Prostate gland (tissue), 2 donors: ENCODE data around the gene GJB6. TPM values are rescaled to one million over a fixed set of nuclear protein-coding genes. Genes with fewer than 3 reads are reported as not detected.

ENCODE experiments used
- DNase-seq: peaks from one replicate; pipeline ENCODE4 v3.0.0-alpha.2; 2019; ENCODE audit warnings: low spot score
- H3K27ac ChIP-seq, 2 donors: fragments of 200-600 bp; sonication (generic); 2 replicates each; pipeline ENCODE4 v1.5.1; 2017 to 2019
- H3K27me3 ChIP-seq: fragments of 200-600 bp; sonication (generic); replicated peaks from 2 replicates; pipeline ENCODE4 v1.5.1; 2019; ENCODE audit not compliant: insufficient read depth
- H3K36me3 ChIP-seq, 2 donors: fragments of 200-600 bp; sonication (generic); 1 replicate in 1 of 2; 2 replicates in 1 of 2; pipeline versions ENCODE4 v1.5.1 to v1.8.1; 2017 to 2019
- H3K4me1 ChIP-seq: fragments of 200-600 bp; sonication (generic); replicated peaks from 2 replicates; pipeline ENCODE4 v1.5.1; 2019
- H3K4me3 ChIP-seq, 2 donors: fragments of 200-600 bp; sonication (generic); 2 replicates each; pipeline ENCODE4 v1.5.1; 2017 to 2019
- H3K9me3 ChIP-seq: fragments of 200-600 bp; sonication (generic); 2 replicates; pipeline ENCODE4 v1.5.1; 2017
- POLR2A ChIP-seq: fragments of 450-650 bp; IDR thresholded peaks from one replicate; pipeline ENCODE4 v1.6.1; 2016; ENCODE audit warnings: antibody characterized with exemption, mild to moderate bottlenecking
- POLR2AphosphoS5 ChIP-seq: sonication (generic); formaldehyde crosslinking; IDR thresholded peaks from one replicate; pipeline ENCODE4 v1.6.1; 2017; ENCODE audit warnings: antibody characterized with exemption
- WGBS: methylation state at CpG from one replicate; pipeline ENCODE4 v1.1.5; 2018; 5-methylcytosine and 5-hydroxymethylcytosine counted together
- intact Hi-C: fragments of 100-400 bp; cut with DNase I; formaldehyde crosslinking; loops from one replicate; pipeline ENCODE4 v1.14.2; 2022
- total RNA-seq, 2 donors: library from RNA; depleted of rRNA; stranded (reverse); fragments of >200 nt; gene quantifications; one replicate each; pipeline ENCODE4 v1.1.0, GENCODE V29; 2016
- TF ChIP-seq, protein P1 (sequence below), 4 experiments: fragments of 200-600 bp in 2 of 4; fragments of 450-650 bp in 2 of 4; sonication (generic) in 2 of 4; IDR thresholded peaks; 1 replicate in 3 of 4; 2 replicates in 1 of 4; pipeline ENCODE4 v1.5.1; 2016 to 2019; ENCODE audit warnings: antibody characterized with exemption in 4 of 4, mild to moderate bottlenecking in 2 of 4, moderate library complexity in 2 of 4

GJB6 gene
- total RNA-seq, 2 donors from 2014 or later = 0.28 to 0.32 TPM

DNA sequence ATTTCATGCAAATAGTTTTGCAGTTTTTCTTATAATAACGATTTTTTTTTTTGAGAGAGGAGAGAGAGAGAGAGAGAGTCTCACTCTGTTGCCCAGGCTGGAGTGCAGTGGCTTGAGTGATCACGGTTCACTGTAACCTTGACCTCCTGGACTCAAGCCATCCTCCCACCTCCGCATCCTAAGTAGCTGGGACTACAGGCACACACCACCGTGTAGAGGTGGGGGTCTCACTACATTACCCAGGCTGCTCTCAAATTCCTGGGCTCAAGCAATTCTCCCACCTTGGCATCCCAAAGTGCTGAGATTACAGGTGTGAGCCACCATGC lies 26.8 kb upstream of the GJB6 start:
- Histone ChIP-seq H3K36me3 (no peaks in the 10 kb centered on the region), H3K4me3 (peak overlapping the region in 1 of 2 donors; percentile 15), H3K4me1 (no peaks in the 10 kb centered on the region), H3K9me3 (no peaks in the 10 kb centered on the region), H3K27me3 (no peaks in the 10 kb centered on the region), H3K27ac (no peak overlapping the region)
- intact Hi-C loops = no loop called here
- WGBS = 73% methylated on average over 4 of the region's 4 CpGs
- no peak for DNase-seq
- TF ChIP-seq, protein P1, sequence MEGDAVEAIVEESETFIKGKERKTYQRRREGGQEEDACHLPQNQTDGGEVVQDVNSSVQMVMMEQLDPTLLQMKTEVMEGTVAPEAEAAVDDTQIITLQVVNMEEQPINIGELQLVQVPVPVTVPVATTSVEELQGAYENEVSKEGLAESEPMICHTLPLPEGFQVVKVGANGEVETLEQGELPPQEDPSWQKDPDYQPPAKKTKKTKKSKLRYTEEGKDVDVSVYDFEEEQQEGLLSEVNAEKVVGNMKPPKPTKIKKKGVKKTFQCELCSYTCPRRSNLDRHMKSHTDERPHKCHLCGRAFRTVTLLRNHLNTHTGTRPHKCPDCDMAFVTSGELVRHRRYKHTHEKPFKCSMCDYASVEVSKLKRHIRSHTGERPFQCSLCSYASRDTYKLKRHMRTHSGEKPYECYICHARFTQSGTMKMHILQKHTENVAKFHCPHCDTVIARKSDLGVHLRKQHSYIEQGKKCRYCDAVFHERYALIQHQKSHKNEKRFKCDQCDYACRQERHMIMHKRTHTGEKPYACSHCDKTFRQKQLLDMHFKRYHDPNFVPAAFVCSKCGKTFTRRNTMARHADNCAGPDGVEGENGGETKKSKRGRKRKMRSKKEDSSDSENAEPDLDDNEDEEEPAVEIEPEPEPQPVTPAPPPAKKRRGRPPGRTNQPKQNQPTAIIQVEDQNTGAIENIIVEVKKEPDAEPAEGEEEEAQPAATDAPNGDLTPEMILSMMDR (IDR thresholded peaks at IDR 0.05) = no peak

DNA sequence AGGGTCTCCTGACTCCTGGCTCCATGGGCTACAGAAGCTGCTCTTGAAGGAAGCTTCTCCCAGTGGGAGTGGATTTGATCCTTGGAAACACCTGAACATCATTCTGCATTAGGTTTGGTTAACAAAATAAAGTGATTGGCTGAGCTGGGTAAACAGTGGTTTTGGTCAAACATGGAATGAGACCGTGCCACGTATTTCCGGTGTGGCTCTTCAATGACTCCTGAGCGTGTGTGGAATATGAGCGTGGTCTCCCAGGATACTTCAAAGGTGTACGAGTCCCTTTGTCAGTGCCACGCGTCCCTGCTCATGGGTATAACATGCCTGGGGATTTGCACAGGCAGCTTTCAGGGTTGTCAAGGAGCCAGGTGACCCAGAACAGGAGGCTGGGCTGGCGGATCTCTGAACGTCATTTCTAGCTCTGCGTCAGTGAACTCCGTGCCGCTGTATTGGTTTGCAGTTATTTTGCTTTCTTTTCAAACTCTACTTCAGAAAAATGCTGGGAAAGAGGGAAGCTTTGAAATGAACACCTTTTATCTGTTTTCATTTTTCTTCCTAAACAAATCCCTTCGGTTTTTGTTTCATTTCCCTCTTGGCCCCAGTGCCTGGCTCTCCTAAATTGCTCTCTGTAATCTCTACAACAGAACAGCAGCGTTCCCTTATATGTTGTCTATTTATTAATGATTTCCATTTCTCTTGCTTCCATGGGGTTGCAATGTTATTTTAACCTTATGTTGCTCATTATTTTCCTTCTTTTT lies 26.3 kb upstream of the GJB6 start:
- Histone ChIP-seq H3K36me3 (no peaks in the 10 kb centered on the region), H3K27me3 (no peaks in the 10 kb centered on the region), H3K9me3 (no peaks in the 10 kb centered on the region), H3K4me3 (peak overlapping the region; percentile 7 to 15), H3K4me1 (no peaks in the 10 kb centered on the region), H3K27ac (no peak overlapping the region)
- intact Hi-C loops = no loop called here
- 68% methylated on average over 15 of the region's 15 CpGs for WGBS
- DNase-seq = peak; percentile 27
- TF ChIP-seq POLR2A = no peak
- TF ChIP-seq, protein P1 (IDR thresholded peaks at IDR 0.05) = no peak
- no peak for TF ChIP-seq POLR2AphosphoS5

DNA sequence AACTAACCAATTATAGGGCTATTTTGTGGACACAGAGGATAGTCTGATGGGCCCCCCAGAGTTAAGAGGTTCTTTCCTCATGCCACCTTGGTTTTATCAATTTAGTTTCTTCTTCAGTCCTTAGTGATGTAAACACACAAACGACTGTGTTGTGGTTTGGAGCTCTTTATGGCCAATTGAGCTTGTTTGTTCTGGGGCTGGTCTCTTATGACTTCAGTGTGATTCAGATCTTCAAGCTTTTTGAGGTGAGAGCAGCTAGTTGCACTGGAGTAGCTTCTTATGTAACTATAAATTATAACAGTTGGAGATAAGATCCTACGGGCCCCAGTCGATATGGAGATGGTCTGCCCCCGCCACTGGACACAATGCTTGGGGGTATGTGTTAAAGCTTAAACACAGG lies 22.0 kb upstream of the GJB6 start:
- H3K9me3 ChIP-seq = no peaks in the 10 kb centered on the region
- WGBS = 60% methylated on average over 4 of the region's 4 CpGs
- no peaks in the 10 kb centered on the region for H3K4me1 ChIP-seq
- H3K4me3 ChIP-seq = no peak overlapping the region
- no peak for DNase-seq
- no peak overlapping the region for H3K27ac ChIP-seq
- H3K36me3 ChIP-seq = no peaks in the 10 kb centered on the region
- no peaks in the 10 kb centered on the region for H3K27me3 ChIP-seq
- TF ChIP-seq, protein P1 (IDR thresholded peaks at IDR 0.05) = no peak
- TF ChIP-seq POLR2AphosphoS5 (no peak), POLR2A (no peak)
- intact Hi-C loops = no loop called here

DNA sequence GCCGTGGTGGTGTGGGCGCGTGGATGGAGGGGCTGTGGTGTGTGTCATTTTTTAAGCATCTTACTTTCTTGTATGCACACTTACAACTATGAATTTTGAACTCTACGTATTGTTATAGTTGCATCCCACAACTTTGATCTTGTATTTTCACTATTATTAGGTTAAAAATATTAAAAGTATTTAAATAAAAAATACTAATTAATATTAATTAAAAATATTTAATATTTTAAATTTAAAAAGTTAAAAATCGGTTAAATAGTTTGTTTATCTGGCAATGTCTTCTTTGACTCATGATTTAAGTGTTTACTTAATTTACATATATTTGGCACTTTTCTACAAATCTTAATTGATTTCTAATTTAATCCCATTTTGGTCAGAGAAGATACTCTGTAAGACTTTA lies 17.8 kb upstream of the GJB6 start:
- intact Hi-C loops = no loop called here
- H3K27ac ChIP-seq = no peak overlapping the region
- no peak overlapping the region for H3K4me3 ChIP-seq
- H3K4me1 ChIP-seq = no peaks in the 10 kb centered on the region
- H3K27me3 ChIP-seq = no peaks in the 10 kb centered on the region
- WGBS = 90% methylated on average over 5 of the region's 5 CpGs
- no peak for TF ChIP-seq POLR2A
- TF ChIP-seq POLR2AphosphoS5 = no peak
- TF ChIP-seq, protein P1 (IDR thresholded peaks at IDR 0.05) = no peak
- no peaks in the 10 kb centered on the region for H3K9me3 ChIP-seq
- DNase-seq = no peak
- no peaks in the 10 kb centered on the region for H3K36me3 ChIP-seq

DNA sequence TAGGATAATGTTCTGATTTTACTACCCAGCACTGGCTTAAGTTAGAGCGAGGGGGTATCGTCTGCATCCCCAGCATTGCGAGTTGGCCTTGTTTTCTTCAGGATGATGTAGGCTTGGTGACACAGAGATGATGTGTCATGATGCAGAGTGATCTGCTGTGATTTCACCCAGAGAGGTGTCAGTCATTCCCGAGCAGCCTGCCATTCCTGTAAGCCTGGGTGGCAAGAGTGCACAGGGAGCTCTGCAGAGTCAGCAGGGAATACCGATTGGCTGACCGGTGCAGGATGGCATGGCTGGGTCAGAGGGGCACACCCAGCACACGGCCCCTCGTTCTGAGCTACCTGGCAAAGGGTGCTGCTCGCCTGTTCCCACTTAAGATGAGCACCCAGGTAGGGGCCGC lies 15.8 kb upstream of the GJB6 start:
- Histone ChIP-seq H3K9me3 (no peaks in the 10 kb centered on the region), H3K27me3 (no peaks in the 10 kb centered on the region), H3K36me3 (no peaks in the 10 kb centered on the region), H3K4me3 (no peak overlapping the region), H3K4me1 (no peaks in the 10 kb centered on the region), H3K27ac (no peak overlapping the region)
- no peak for DNase-seq
- 95% methylated on average over 10 of the region's 10 CpGs for WGBS
- intact Hi-C loops = no loop called here
- no peak for TF ChIP-seq POLR2A
- TF ChIP-seq, protein P1 (IDR thresholded peaks at IDR 0.05) = no peak
- no peak for TF ChIP-seq POLR2AphosphoS5
